H9 (cell line): ENCODE measurements around the gene PTRH1. TPM values are rescaled to one million over a fixed set of nuclear protein-coding genes. Genes with fewer than 3 reads are reported as not detected.

Experiments used
- DNase-seq: peaks from one replicate; pipeline ENCODE4 v3.0.0-alpha.2; 2017
- H2AFZ ChIP-seq: one replicate; pipeline ENCODE4 v1.6.1; 2013; ENCODE audit warnings: mild to moderate bottlenecking, low read length, control low read depth, moderate library complexity
- H2AK5ac ChIP-seq: 2 replicates; pipeline ENCODE4 v1.6.1; 2013; ENCODE audit warnings: low read length, control low read depth, mixed read lengths; ENCODE audit not compliant: insufficient read length
- H2BK120ac ChIP-seq: one replicate; pipeline ENCODE4 v1.6.1; 2013; ENCODE audit warnings: low read depth, mild to moderate bottlenecking, low read length, control low read depth, inconsistent platforms; ENCODE audit not compliant: poor library complexity, severe bottlenecking
- H2BK12ac ChIP-seq: 2 replicates; pipeline ENCODE4 v1.6.1; 2013; ENCODE audit warnings: low read length, control low read depth, mixed read lengths, low read depth; ENCODE audit not compliant: insufficient read length
- H2BK15ac ChIP-seq: 2 replicates; pipeline ENCODE4 v1.6.1; 2013; ENCODE audit warnings: low read depth, low read length, control low read depth
- H2BK20ac ChIP-seq: one replicate; pipeline ENCODE4 v1.6.1; 2013; ENCODE audit warnings: low read depth, mild to moderate bottlenecking, low read length, control low read depth, inconsistent platforms; ENCODE audit not compliant: poor library complexity, severe bottlenecking
- H2BK5ac ChIP-seq: 2 replicates; pipeline ENCODE4 v1.6.1; 2013; ENCODE audit warnings: low read length, control low read depth, mixed read lengths; ENCODE audit not compliant: insufficient read length
- H3K14ac ChIP-seq: 2 replicates; pipeline ENCODE4 v1.6.1; 2013; ENCODE audit warnings: low read length, control low read depth; ENCODE audit not compliant: insufficient read depth
- H3K18ac ChIP-seq: 2 replicates; pipeline ENCODE4 v1.6.1; 2013; ENCODE audit warnings: low read depth, mild to moderate bottlenecking, mixed read lengths, low read length, control low read depth; ENCODE audit not compliant: insufficient read length
- H3K23ac ChIP-seq: 2 replicates; pipeline ENCODE4 v1.6.1; 2013; ENCODE audit warnings: low read length, control low read depth, mixed read lengths, low read depth; ENCODE audit not compliant: insufficient read length
- H3K23me2 ChIP-seq: 2 replicates; pipeline ENCODE4 v1.6.1; 2013; ENCODE audit warnings: low read depth, mild to moderate bottlenecking, mixed read lengths, low read length, control low read depth; ENCODE audit not compliant: insufficient read length, poor library complexity, severe bottlenecking
- H3K27ac ChIP-seq: 2 replicates; pipeline ENCODE4 v1.5.1; 2013; ENCODE audit warnings: low read length, control low read depth, mixed read lengths, low read depth; ENCODE audit not compliant: insufficient read length
- H3K27me3 ChIP-seq: 2 replicates; pipeline ENCODE4 v1.6.1; 2013; ENCODE audit warnings: low read length, control low read depth, inconsistent platforms; ENCODE audit not compliant: insufficient read depth
- H3K4ac ChIP-seq: 2 replicates; pipeline ENCODE4 v1.6.1; 2013; ENCODE audit warnings: low read depth, mild to moderate bottlenecking, control low read depth, inconsistent platforms, low read length, moderate library complexity
- H3K4me1 ChIP-seq: 2 replicates; pipeline ENCODE4 v1.6.1; 2013; ENCODE audit warnings: low read length, control low read depth, inconsistent platforms; ENCODE audit not compliant: insufficient read depth
- H3K4me2 ChIP-seq: 2 replicates; pipeline ENCODE4 v1.6.1; 2013; ENCODE audit warnings: low read length, control low read depth, mixed read lengths; ENCODE audit not compliant: insufficient read length, insufficient read depth
- H3K56ac ChIP-seq: 2 replicates; pipeline ENCODE4 v1.6.1; 2013; ENCODE audit warnings: low read depth, mild to moderate bottlenecking, mixed read lengths, low read length, control low read depth; ENCODE audit not compliant: insufficient read length
- H3K79me1 ChIP-seq: 2 replicates; pipeline ENCODE4 v1.6.1; 2013; ENCODE audit warnings: low read depth, mild to moderate bottlenecking, moderate library complexity, low read length, control low read depth, inconsistent platforms; ENCODE audit not compliant: insufficient read depth, poor library complexity, severe bottlenecking
- H3K79me2 ChIP-seq: 2 replicates; pipeline ENCODE4 v1.6.1; 2013; ENCODE audit warnings: low read length, control low read depth, inconsistent platforms; ENCODE audit not compliant: insufficient read depth
- H3K9ac ChIP-seq: 2 replicates; pipeline ENCODE4 v1.6.1; 2013; ENCODE audit warnings: low read length, control low read depth, mixed read lengths; ENCODE audit not compliant: insufficient read length; ENCODE audit errors: extremely low read depth
- H3K9me3 ChIP-seq: one replicate; pipeline ENCODE4 v1.6.1; 2013; ENCODE audit warnings: low read depth, low read length, inconsistent platforms; ENCODE audit not compliant: control insufficient read depth
- H3T11ph ChIP-seq: one replicate; pipeline ENCODE4 v1.6.1; 2013; ENCODE audit warnings: mild to moderate bottlenecking, low read length, control low read depth, inconsistent platforms
- H4K20me1 ChIP-seq: one replicate; pipeline ENCODE4 v1.6.1; 2013; ENCODE audit not compliant: control insufficient read depth, insufficient read length, insufficient read depth
- H4K5ac ChIP-seq: 2 replicates; pipeline ENCODE4 v1.6.1; 2013; ENCODE audit warnings: low read depth, mild to moderate bottlenecking, mixed read lengths, low read length, control low read depth; ENCODE audit not compliant: insufficient read length
- H4K8ac ChIP-seq: replicated peaks from 2 replicates; pipeline ENCODE4 v1.6.1; 2013; ENCODE audit warnings: low read length, control low read depth, mixed read lengths, low read depth; ENCODE audit not compliant: insufficient read length
- H4K91ac ChIP-seq: 2 replicates; pipeline ENCODE4 v1.6.1; 2013; ENCODE audit warnings: low read depth, mild to moderate bottlenecking, moderate library complexity, mixed read lengths, low read length, control low read depth; ENCODE audit not compliant: insufficient read length
- H3K27ac Mint-ChIP-seq, 3 experiments: 2 replicates in 2 of 3; 3 replicates in 1 of 3; pipeline ENCODE4 v1.8.0; 2020 to 2021; ENCODE audit warnings: mixed read lengths in 3 of 3, mild to moderate bottlenecking in 1 of 3, moderate library complexity in 1 of 3
- H3K27me3 Mint-ChIP-seq: 2 replicates; pipeline ENCODE4 v1.8.0; 2021; ENCODE audit warnings: low read depth, mild to moderate bottlenecking, moderate library complexity, mixed read lengths
- H3K36me3 Mint-ChIP-seq, 3 experiments: 2 replicates in 2 of 3; 3 replicates in 1 of 3; pipeline ENCODE4 v1.8.0; 2020 to 2021; ENCODE audit warnings: low read depth in 3 of 3, mixed read lengths in 3 of 3; ENCODE audit not compliant: insufficient read depth in 1 of 3
- H3K4me1 Mint-ChIP-seq, 2 experiments: 2 replicates each; pipeline ENCODE4 v1.8.0; 2020; ENCODE audit warnings: mixed read lengths in 2 of 2
- H3K4me3 Mint-ChIP-seq, 2 experiments: 2 replicates in 1 of 2; 3 replicates in 1 of 2; pipeline ENCODE4 v1.8.0; 2020 to 2021; ENCODE audit warnings: mild to moderate bottlenecking in 2 of 2, mixed read lengths in 2 of 2, moderate library complexity in 1 of 2
- H3K9me3 Mint-ChIP-seq, 2 experiments: 2 replicates in 1 of 2; 3 replicates in 1 of 2; pipeline ENCODE4 v1.8.0; 2020; ENCODE audit warnings: mild to moderate bottlenecking in 2 of 2, mixed read lengths in 2 of 2, moderate library complexity in 1 of 2
- WGBS: extraction: QIAGEN DNeasy Blood & Tissue Kit; methylation state at CpG from one replicate; pipeline ENCODE4 v1.1.7; 2013; ENCODE audit warnings: missing lambda C conversion rate, low lambda C conversion rate, mixed read lengths; ENCODE audit not compliant: insufficient read length; ENCODE audit errors: extremely low coverage; 5-methylcytosine and 5-hydroxymethylcytosine counted together
- total RNA-seq: library from RNA; stranded (reverse); gene quantifications from 2 replicates; pipeline ENCODE4 v1.2.1, GENCODE V29; 2021
- TF ChIP-seq, protein P1 (sequence below): fragments of 200-600 bp; sonication (generic); conservative IDR thresholded peaks from 3 replicates; pipeline ENCODE4 v1.8.0; 2021; ENCODE audit warnings: antibody characterized with exemption, mild to moderate bottlenecking

PTRH1 gene
- total RNA-seq, 1 experiment from 2014 or later = 10.9 TPM

DNA sequence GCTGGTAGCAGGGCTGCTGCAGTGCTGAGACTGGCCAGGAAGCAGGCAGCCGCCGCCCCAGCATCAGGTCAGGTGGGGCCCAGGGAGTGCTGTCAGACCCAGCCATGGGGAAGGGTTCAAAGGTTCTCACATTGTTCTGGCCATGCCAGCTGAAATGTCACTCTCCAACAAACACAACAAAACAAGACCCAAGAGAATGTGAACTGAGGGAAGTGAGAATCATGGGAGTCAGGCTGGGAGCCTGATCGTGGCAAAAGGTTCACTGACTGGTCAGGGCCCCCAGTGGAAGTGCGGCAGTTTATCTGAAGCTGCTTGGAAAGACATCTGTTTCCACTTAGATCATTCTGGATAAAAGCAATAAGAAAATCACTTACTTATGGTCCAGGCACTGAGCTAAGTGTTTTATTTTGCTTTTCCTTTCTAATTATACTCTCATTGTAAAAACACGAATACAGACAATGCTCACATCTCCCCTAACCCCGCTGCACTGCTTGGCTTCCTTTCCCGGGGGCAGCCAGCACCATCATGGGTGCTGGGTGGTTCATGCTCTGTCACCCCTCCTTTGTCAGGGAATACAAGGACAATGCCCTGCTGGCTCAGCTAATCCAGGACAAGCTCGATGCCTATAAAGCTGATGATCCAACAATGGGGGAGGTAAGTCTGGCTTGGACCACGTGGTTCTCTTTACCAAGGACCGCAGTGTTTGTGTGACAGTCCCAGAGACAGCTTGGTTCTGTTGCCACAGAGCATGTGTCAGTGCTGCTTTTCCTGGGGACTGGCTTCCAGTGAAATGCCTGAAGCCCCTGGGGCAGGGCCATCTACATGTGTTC is 50.6 kb downstream of the PTRH1 start:
- Histone ChIP-seq H3K18ac (no peak overlapping the region), H4K91ac (no peak overlapping the region), H3K79me1 (no peaks in the 10 kb centered on the region), H3K56ac (no peak overlapping the region), H2BK12ac (no peak overlapping the region), H2BK120ac (no peak overlapping the region), H3T11ph (no peak overlapping the region), H3K27me3 (no peaks in the 10 kb centered on the region), H4K8ac (no peak overlapping the region), H2BK5ac (no peak overlapping the region), H4K20me1 (peaks cover 2% of the 10 kb centered on the region), H2BK15ac (no peak overlapping the region), H3K14ac (no peak overlapping the region), H3K79me2 (no peaks in the 10 kb centered on the region), H3K27ac (no peak overlapping the region), H3K23ac (no peak overlapping the region), H3K4ac (no peak overlapping the region), H3K4me2 (no peak overlapping the region), H4K5ac (no peak overlapping the region), H2BK20ac (no peak overlapping the region), H2AK5ac (no peak overlapping the region), H3K4me1 (no peaks in the 10 kb centered on the region), H3K9ac (no peak overlapping the region), H3K9me3 (no peaks in the 10 kb centered on the region), H2AFZ (no peak overlapping the region), H3K23me2 (no peaks in the 10 kb centered on the region)
- Mint-ChIP-seq H3K4me3 (no peak overlapping the region; a peak in 1 of 5 replicates), H3K4me1 (peaks cover 0 to 6% of the 10 kb centered on the region in 2 experiments; a peak in 2 of 4 replicates), H3K27me3 (no peaks in the 10 kb centered on the region), H3K36me3 (peaks cover 24 to 46% (median 28%) of the 10 kb centered on the region in 3 experiments; a peak in 6 of 7 replicates), H3K27ac (peak overlapping the region in 1 of 3 experiments; percentile 17; a peak in 2 of 7 replicates), H3K9me3 (no peaks in the 10 kb centered on the region)
- TF ChIP-seq, protein P1, sequence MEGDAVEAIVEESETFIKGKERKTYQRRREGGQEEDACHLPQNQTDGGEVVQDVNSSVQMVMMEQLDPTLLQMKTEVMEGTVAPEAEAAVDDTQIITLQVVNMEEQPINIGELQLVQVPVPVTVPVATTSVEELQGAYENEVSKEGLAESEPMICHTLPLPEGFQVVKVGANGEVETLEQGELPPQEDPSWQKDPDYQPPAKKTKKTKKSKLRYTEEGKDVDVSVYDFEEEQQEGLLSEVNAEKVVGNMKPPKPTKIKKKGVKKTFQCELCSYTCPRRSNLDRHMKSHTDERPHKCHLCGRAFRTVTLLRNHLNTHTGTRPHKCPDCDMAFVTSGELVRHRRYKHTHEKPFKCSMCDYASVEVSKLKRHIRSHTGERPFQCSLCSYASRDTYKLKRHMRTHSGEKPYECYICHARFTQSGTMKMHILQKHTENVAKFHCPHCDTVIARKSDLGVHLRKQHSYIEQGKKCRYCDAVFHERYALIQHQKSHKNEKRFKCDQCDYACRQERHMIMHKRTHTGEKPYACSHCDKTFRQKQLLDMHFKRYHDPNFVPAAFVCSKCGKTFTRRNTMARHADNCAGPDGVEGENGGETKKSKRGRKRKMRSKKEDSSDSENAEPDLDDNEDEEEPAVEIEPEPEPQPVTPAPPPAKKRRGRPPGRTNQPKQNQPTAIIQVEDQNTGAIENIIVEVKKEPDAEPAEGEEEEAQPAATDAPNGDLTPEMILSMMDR = no peak
- no CpG with 5 or more reads among the region's 10 CpGs for WGBS
- no peak for DNase-seq
